Mesothelial cell of epicardium (in vitro differentiated cells): ENCODE measurements around the gene TEAD3. TPM values are rescaled to one million over a fixed set of nuclear protein-coding genes. Genes with fewer than 3 reads are reported as not detected.
"Not testable (repeated sequence)": the region's sequence is repeated elsewhere in the genome, so short reads cannot be mapped to it uniquely, and the experiment has no call there.

Experiments
- DNase-seq, 2 experiments: peaks; one replicate each; pipeline ENCODE4 v3.0.0; 2021; ENCODE audit warnings: low spot score in 2 of 2; ENCODE audit not compliant: unreplicated experiment in 2 of 2
- H3K27ac Mint-ChIP-seq: 2 replicates; pipeline ENCODE4 v1.8.0; 2021; ENCODE audit warnings: mixed read lengths
- H3K27me3 Mint-ChIP-seq: 2 replicates; pipeline ENCODE4 v1.8.0; 2021; ENCODE audit warnings: low read depth, mixed read lengths
- H3K36me3 Mint-ChIP-seq: 2 replicates; pipeline ENCODE4 v1.8.0; 2021; ENCODE audit warnings: mixed read lengths
- H3K4me1 Mint-ChIP-seq: 2 replicates; pipeline ENCODE4 v1.8.0; 2021; ENCODE audit warnings: mixed read lengths
- H3K4me3 Mint-ChIP-seq: 2 replicates; pipeline ENCODE4 v1.8.0; 2021; ENCODE audit warnings: mild to moderate bottlenecking, moderate library complexity, mixed read lengths
- H3K9me3 Mint-ChIP-seq: 2 replicates; pipeline ENCODE4 v1.8.0; 2021; ENCODE audit warnings: mixed read lengths
- CTCF ChIP-seq: fragments of 200-600 bp; sonication (generic); IDR thresholded peaks from one replicate; pipeline ENCODE4 v1.5.0; 2021; ENCODE audit warnings: antibody characterized with exemption; ENCODE audit not compliant: unreplicated experiment
- total RNA-seq: library from RNA; stranded (reverse); gene quantifications from 3 replicates; pipeline ENCODE4 v1.2.1, GENCODE V29; 2021

Gene TEAD3
- total RNA-seq, 1 donor from 2014 or later: 91.4 TPM

- H3K27me3 Mint-ChIP-seq: no peaks in the 10 kb centered on the region
- no peaks in the 10 kb centered on the region for H3K36me3 Mint-ChIP-seq
- TF ChIP-seq CTCF: no peak
- no peak overlapping the region for H3K4me3 Mint-ChIP-seq
- H3K4me1 Mint-ChIP-seq: no peaks in the 10 kb centered on the region
- H3K27ac Mint-ChIP-seq: no peak overlapping the region
- DNase-seq: no peak
- H3K9me3 Mint-ChIP-seq: no peaks in the 10 kb centered on the region
These were observed 60.6 kb downstream of the TEAD3 start for GRCh38 chr6:35436071-35436857.

- H3K9me3 Mint-ChIP-seq: peaks cover 2% of the 10 kb centered on the region
- H3K36me3 Mint-ChIP-seq: no peaks in the 10 kb centered on the region
- no peak for DNase-seq
- no peak overlapping the region for H3K27ac Mint-ChIP-seq
- no peaks in the 10 kb centered on the region for H3K27me3 Mint-ChIP-seq
- no peak for TF ChIP-seq CTCF
- no peaks in the 10 kb centered on the region for H3K4me1 Mint-ChIP-seq
- H3K4me3 Mint-ChIP-seq: no peak overlapping the region
These were observed 61.6 kb downstream of the TEAD3 start for GRCh38 chr6:35435074-35435837.

GRCh38 chr6:35432702-35433101 lies 64.2 kb downstream of the TEAD3 start:
- Mint-ChIP-seq H3K9me3 (peaks cover 16% of the 10 kb centered on the region), H3K36me3 (peaks cover 19% of the 10 kb centered on the region)
- H3K4me1 Mint-ChIP-seq, DNase-seq, H3K4me3 Mint-ChIP-seq, H3K27ac Mint-ChIP-seq, H3K27me3 Mint-ChIP-seq: not testable (repeated sequence)

GRCh38 chr6:35432291-35432690 lies 64.6 kb downstream of the TEAD3 start:
- Mint-ChIP-seq H3K36me3 (peaks cover 19% of the 10 kb centered on the region), H3K27me3 (no peaks in the 10 kb centered on the region), H3K4me3 (no peak overlapping the region), H3K27ac (no peak overlapping the region), H3K4me1 (no peaks in the 10 kb centered on the region), H3K9me3 (peaks cover 16% of the 10 kb centered on the region)
- DNase-seq: no peak
- TF ChIP-seq CTCF: no peak

GRCh38 chr6:35429463-35429862 lies 67.4 kb downstream of the TEAD3 start:
- peaks cover 4% of the 10 kb centered on the region for H3K4me1 Mint-ChIP-seq
- TF ChIP-seq CTCF: no peak
- H3K9me3 Mint-ChIP-seq: peaks cover 16% of the 10 kb centered on the region
- DNase-seq: no peak
- no peak overlapping the region for H3K4me3 Mint-ChIP-seq
- H3K27me3 Mint-ChIP-seq: no peaks in the 10 kb centered on the region
- H3K27ac Mint-ChIP-seq: no peak overlapping the region
- peaks cover 24% of the 10 kb centered on the region for H3K36me3 Mint-ChIP-seq
